B cell (primary cell): Measurements from ENCODE around the gene NOVA1. TPM values are rescaled to one million over a fixed set of nuclear protein-coding genes. Genes with fewer than 3 reads are reported as not detected.

Source experiments
- ATAC-seq: fragments of 200-7000 bp; cut with Tn5 transposase; one replicate; pipeline ENCODE4 v1.10.0; 2021; ENCODE audit warnings: low read depth, mild to moderate bottlenecking, moderate number of reproducible peaks, moderate library complexity
- CTCF ChIA-PET: fragments of 350-600 bp; sonication (Branson Sonifier 250); formaldehyde crosslinking; loops from one replicate; lab custom pipeline; 2021; ENCODE audit warnings: antibody characterized with exemption, inconsistent platforms; lab: Charles Lee
- POLR2A ChIA-PET: fragments of 350-600 bp; sonication (Branson Sonifier 250); formaldehyde crosslinking; loops from one replicate; lab custom pipeline; 2021; ENCODE audit warnings: antibody characterized with exemption; lab: Charles Lee
- DNase-seq: peaks from one replicate; pipeline ENCODE4 v3.0.0; 2013
- H2AFZ ChIP-seq: 2 replicates; pipeline ENCODE4 v1.6.1; 2012; ENCODE audit warnings: mild to moderate bottlenecking, low read depth, low read length; ENCODE audit not compliant: insufficient read depth, poor library complexity, severe bottlenecking
- H3K27ac ChIP-seq, 2 donors: 1 replicate in 1 of 2; 2 replicates in 1 of 2; pipeline ENCODE4 v1.5.1; 2012 to 2013; ENCODE audit warnings: low read length in 2 of 2, mild to moderate bottlenecking in 2 of 2, moderate library complexity in 1 of 2
- H3K27me3 ChIP-seq, 4 experiments: fragments of 200-600 bp in 1 of 4; sonication (generic) in 1 of 4; replicated peaks in 1 of 4; 1 replicate in 2 of 4; 2 replicates in 2 of 4; pipeline versions ENCODE4 v1.6.1 to v1.7.0; 2013 to 2016; ENCODE audit warnings: low read length in 3 of 4, mild to moderate bottlenecking in 2 of 4, mixed read lengths in 1 of 4, moderate library complexity in 1 of 4; ENCODE audit not compliant: insufficient read depth in 4 of 4, control insufficient read depth in 3 of 4; ENCODE audit errors: control extremely low read depth in 1 of 4
- H3K36me3 ChIP-seq, 2 experiments: replicated peaks in 1 of 2; 1 replicate in 1 of 2; 2 replicates in 1 of 2; pipeline versions ENCODE4 v1.6.1 to v1.7.1; 2013; ENCODE audit warnings: low read length in 1 of 2; ENCODE audit not compliant: insufficient read depth in 2 of 2, control insufficient read depth in 1 of 2; ENCODE audit errors: control extremely low read depth in 1 of 2, extremely low read depth in 1 of 2
- H3K4me1 ChIP-seq, 2 donors: fragments of 200-600 bp in 1 of 2; sonication (generic) in 1 of 2; 1 replicate in 1 of 2; 2 replicates in 1 of 2; pipeline versions ENCODE4 v1.5.1 to v1.6.1; 2013 to 2017; ENCODE audit warnings: low read length in 2 of 2; ENCODE audit not compliant: control insufficient read depth in 2 of 2, insufficient read depth in 2 of 2
- H3K4me2 ChIP-seq: replicated peaks from 2 replicates; pipeline ENCODE3; 2012; ENCODE audit warnings: mild to moderate bottlenecking, low read depth, low read length; ENCODE audit not compliant: poor library complexity, severe bottlenecking
- H3K4me3 ChIP-seq, 5 experiments: fragments of 200-600 bp in 1 of 5; sonication (generic) in 1 of 5; 1 replicate in 3 of 5; 2 replicates in 2 of 5; pipeline versions ENCODE4 v1.5.1 to v1.7.0; 2011 to 2016; ENCODE audit warnings: low read length in 4 of 5, mild to moderate bottlenecking in 4 of 5, low read depth in 2 of 5, control low read depth in 1 of 5, moderate library complexity in 1 of 5; ENCODE audit not compliant: insufficient read depth in 1 of 5; ENCODE audit errors: control extremely low read depth in 1 of 5, extremely low read depth in 1 of 5
- H3K79me2 ChIP-seq: fragments of 200-600 bp; sonication (generic); one replicate; pipeline ENCODE4 v1.6.0; 2016; ENCODE audit warnings: low read length; ENCODE audit not compliant: control insufficient read depth, insufficient read depth
- H3K9ac ChIP-seq: fragments of 200-600 bp; sonication (generic); 2 replicates; pipeline ENCODE4 v1.6.1; 2017; ENCODE audit warnings: mild to moderate bottlenecking, low read length, moderate library complexity
- H3K9me3 ChIP-seq, 3 donors: one replicate each; pipeline versions ENCODE4 v1.6.1 to v1.7.1; 2013; ENCODE audit warnings: low read length in 2 of 3; ENCODE audit not compliant: control insufficient read depth in 2 of 3, insufficient read depth in 1 of 3; ENCODE audit errors: control extremely low read depth in 1 of 3
- H4K20me1 ChIP-seq: 2 replicates; pipeline ENCODE4 v1.6.0; 2012; ENCODE audit warnings: mild to moderate bottlenecking, low read length; ENCODE audit not compliant: insufficient read depth, control insufficient read depth, poor library complexity, severe bottlenecking
- H3K27ac Mint-ChIP-seq: one replicate; pipeline ENCODE4 v1.8.0; 2021; ENCODE audit warnings: mixed read lengths
- H3K27me3 Mint-ChIP-seq: one replicate; pipeline ENCODE4 v1.8.0; 2021; ENCODE audit warnings: mixed read lengths
- H3K4me1 Mint-ChIP-seq: one replicate; pipeline ENCODE4 v1.8.0; 2021; ENCODE audit warnings: mixed read lengths
- H3K4me3 Mint-ChIP-seq: one replicate; pipeline ENCODE4 v1.8.0; 2021; ENCODE audit warnings: mixed read lengths
- H3K9me3 Mint-ChIP-seq: one replicate; pipeline ENCODE4 v1.8.0; 2022; ENCODE audit warnings: mixed read lengths; ENCODE audit not compliant: insufficient read depth
- EZH2 ChIP-seq: IDR thresholded peaks from 2 replicates; pipeline ENCODE4 v1.6.1; 2012; ENCODE audit warnings: borderline replicate concordance, low read depth, mild to moderate bottlenecking, moderate library complexity, low read length; ENCODE audit not compliant: insufficient read depth, poor library complexity, severe bottlenecking
- WGBS: methylation state at CpG from one replicate; pipeline ENCODE4 v1.1.5; 2013; ENCODE audit warnings: missing lambda C conversion rate; ENCODE audit not compliant: insufficient coverage; 5-methylcytosine and 5-hydroxymethylcytosine counted together
- intact Hi-C: fragments of 100-400 bp; cut with micrococcal nuclease; formaldehyde crosslinking; loops from one replicate; pipeline ENCODE4 v1.10.0; 2022
- polyA plus RNA-seq: library from polyadenylated mRNA; depleted of rRNA; stranded (reverse); fragments of >200 nt; gene quantifications from 2 replicates; pipeline ENCODE4 v1.2.3, GENCODE V29; 2012
- total RNA-seq, 2 donors: library from RNA; stranded (reverse); fragments of 120-200 nt in 1 of 2; gene quantifications; 1 replicate in 1 of 2; 2 replicates in 1 of 2; pipeline versions ENCODE4 v1.2.3 to v1.2.4, GENCODE V29; 2013 to 2022
- TF ChIP-seq, protein P1 (sequence below): fragments of 200-600 bp; IDR thresholded peaks from one replicate; pipeline ENCODE4 v1.8.0; 2022; ENCODE audit warnings: antibody characterized with exemption, mild to moderate bottlenecking

Gene NOVA1
- total and polyA plus RNA-seq, 2 donors (not counting 1 experiment from before 2014, with no cell fraction given), result not detected

DNA sequence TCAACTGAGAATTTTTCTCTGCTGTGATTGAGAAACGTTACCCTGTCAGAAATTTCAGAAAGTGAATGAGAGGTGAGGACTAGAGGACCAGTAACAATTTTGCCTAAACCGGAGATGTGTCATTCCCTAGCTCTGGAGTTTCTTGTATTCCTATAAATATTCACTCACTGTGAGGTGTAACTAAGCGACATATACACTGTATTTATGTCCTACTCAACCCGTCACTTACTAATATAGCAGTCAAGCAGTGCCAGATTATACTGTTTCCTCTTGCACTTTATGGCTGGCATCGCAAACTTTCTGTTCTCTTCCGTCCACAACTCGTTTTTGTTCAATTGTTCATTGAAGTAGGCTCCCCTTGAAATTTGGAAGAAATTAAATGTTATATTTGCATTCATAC lies 192.9 kb downstream of the NOVA1 start:
- DNase-seq (no peak), ATAC-seq (no peak)
- no CpG with 5 or more reads among the region's 7 CpGs for whole genome bisulfite sequencing
- peaks cover 2% of the 10 kb centered on the region for H3K9me3 Mint-ChIP-seq
- TF ChIP-seq EZH2, result no peak
- TF ChIP-seq, protein P1, sequence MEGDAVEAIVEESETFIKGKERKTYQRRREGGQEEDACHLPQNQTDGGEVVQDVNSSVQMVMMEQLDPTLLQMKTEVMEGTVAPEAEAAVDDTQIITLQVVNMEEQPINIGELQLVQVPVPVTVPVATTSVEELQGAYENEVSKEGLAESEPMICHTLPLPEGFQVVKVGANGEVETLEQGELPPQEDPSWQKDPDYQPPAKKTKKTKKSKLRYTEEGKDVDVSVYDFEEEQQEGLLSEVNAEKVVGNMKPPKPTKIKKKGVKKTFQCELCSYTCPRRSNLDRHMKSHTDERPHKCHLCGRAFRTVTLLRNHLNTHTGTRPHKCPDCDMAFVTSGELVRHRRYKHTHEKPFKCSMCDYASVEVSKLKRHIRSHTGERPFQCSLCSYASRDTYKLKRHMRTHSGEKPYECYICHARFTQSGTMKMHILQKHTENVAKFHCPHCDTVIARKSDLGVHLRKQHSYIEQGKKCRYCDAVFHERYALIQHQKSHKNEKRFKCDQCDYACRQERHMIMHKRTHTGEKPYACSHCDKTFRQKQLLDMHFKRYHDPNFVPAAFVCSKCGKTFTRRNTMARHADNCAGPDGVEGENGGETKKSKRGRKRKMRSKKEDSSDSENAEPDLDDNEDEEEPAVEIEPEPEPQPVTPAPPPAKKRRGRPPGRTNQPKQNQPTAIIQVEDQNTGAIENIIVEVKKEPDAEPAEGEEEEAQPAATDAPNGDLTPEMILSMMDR, result no peak
- Histone ChIP-seq H3K36me3 (no peaks in the 10 kb centered on the region), H3K4me3 (no peak overlapping the region), H4K20me1 (no peaks in the 10 kb centered on the region), H3K27me3 (no peaks in the 10 kb centered on the region), H3K79me2 (no peaks in the 10 kb centered on the region), H3K27ac (no peak overlapping the region), H3K4me2 (no peak overlapping the region), H3K4me1 (no peaks in the 10 kb centered on the region), H3K9ac (no peak overlapping the region), H3K9me3 (peaks cover 0 to 4% (median 0%) of the 10 kb centered on the region in 3 donors), H2AFZ (no peak overlapping the region)
- H3K27ac Mint-ChIP-seq, result no peak overlapping the region
- CTCF ChIA-PET, result no interaction called here
- H3K4me3 Mint-ChIP-seq, result no peak overlapping the region
- no peaks in the 10 kb centered on the region for H3K27me3 Mint-ChIP-seq
- no peaks in the 10 kb centered on the region for H3K4me1 Mint-ChIP-seq
- POLR2A ChIA-PET, result no interaction called here
- intact Hi-C loops, result no loop called here

DNA sequence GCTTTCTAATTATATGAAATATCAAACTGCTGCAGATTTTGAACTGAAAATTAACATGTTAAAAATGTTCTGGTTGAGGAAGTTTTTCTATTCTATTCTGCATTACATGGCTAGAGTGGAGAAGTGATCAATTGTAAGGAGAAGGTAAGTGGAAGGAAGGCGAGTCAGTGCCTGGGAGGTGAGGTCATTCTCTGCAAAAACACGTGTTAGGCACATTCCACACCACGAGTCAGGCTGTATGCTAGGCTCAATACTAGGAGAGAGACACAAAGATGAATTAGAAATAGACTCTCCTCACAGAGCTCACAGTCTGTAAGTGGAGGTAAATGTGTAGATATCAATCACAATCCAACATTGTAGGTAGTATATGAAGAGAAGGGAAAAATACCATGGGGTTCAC lies 194.1 kb downstream of the NOVA1 start:
- Mint-ChIP-seq H3K4me1 (no peaks in the 10 kb centered on the region), H3K9me3 (peaks cover 2% of the 10 kb centered on the region), H3K4me3 (no peak overlapping the region), H3K27me3 (no peaks in the 10 kb centered on the region), H3K27ac (no peak overlapping the region)
- H3K9ac ChIP-seq, result no peak overlapping the region
- no peaks in the 10 kb centered on the region for H3K4me1 ChIP-seq
- ChIA-PET CTCF (no interaction called here), POLR2A (no interaction called here)
- DNase-seq (no peak), ATAC-seq (no peak)
- no peak overlapping the region for H3K27ac ChIP-seq
- H3K4me3 ChIP-seq, result no peak overlapping the region
- H3K79me2 ChIP-seq, result no peaks in the 10 kb centered on the region
- WGBS, result 86% methylated on average over 1 of the region's 3 CpGs
- no peak for TF ChIP-seq EZH2
- TF ChIP-seq, protein P1, result no peak
- no peak overlapping the region for H2AFZ ChIP-seq
- H3K27me3 ChIP-seq, result no peaks in the 10 kb centered on the region
- H3K36me3 ChIP-seq, result no peaks in the 10 kb centered on the region
- no peak overlapping the region for H3K4me2 ChIP-seq
- no peaks in the 10 kb centered on the region for H4K20me1 ChIP-seq
- intact Hi-C loops, result no loop called here
- H3K9me3 ChIP-seq, result peaks cover 0 to 4% (median 0%) of the 10 kb centered on the region in 3 donors
